C4-2B (cell line): ENCODE results near the gene GRIK4.

ENCODE experiments used
- H3K27ac ChIP-seq: fragments of 450-650 bp; 2 replicates; pipeline ENCODE4 v1.5.1; 2017
- CTCF ChIP-seq: fragments of 450-650 bp; conservative IDR thresholded peaks from 2 replicates; pipeline ENCODE4 v1.5.1; 2017; ENCODE audit warnings: mild to moderate bottlenecking
- ZFX ChIP-seq: fragments of 450-650 bp; IDR thresholded peaks from 2 replicates; pipeline ENCODE4 v1.6.1; 2017

Gene GRIK4

DNA sequence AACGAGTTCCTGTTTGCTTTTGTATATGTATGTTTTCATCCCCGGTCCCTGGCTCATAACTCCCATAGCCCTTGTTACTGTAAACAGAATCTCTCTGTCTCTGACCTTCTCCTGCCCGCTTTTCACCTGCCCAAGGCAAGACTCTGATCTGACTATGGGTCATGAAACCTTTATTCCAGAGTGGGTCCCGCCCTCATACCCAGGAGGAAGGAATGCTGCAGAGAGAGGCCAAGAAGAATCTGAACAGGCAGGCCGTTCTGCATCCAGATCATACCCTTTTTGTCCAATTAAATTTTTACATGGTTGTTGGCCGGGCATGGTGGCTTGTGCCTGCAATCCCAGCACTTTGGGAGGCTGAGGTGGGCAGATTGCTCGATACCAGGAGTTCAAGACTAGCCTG is 39.6 kb downstream of the GRIK4 start:
- no peak for TF ChIP-seq CTCF
- TF ChIP-seq ZFX: no peak
- no peak overlapping the region for H3K27ac ChIP-seq

DNA sequence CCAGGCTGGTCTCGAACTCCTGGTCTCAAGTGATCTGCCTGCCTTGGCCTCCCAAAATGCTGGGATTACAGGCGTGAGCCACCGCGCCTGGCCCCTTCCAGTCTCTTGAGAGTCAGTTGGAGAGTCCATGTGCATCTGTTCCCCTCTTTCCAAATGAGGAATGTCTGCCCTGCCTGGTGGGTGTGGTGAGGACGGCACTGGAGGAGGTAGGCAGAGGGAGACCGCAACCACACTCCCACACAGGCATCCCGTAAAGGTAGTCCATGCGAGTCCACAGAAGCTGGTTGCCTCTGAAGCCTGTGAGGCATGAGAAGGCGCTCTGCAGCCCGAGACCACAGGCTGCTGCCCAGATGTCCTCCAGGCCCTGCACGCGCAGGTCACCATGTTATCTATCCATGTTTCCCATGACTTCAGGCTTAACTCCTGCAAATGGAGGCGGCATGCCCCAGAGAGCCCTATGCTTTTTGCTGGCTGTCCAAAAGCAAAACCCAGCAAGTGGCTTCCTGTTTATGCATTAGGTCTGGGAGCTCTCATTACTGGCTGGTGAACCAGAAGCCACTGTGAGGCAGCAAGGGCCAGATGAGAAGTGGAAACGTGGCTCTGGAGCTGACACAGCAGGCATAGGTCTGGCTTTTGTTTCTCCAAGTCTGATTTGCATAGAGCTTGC is 43.4 kb downstream of the GRIK4 start:
- H3K27ac ChIP-seq: no peak overlapping the region
- TF ChIP-seq ZFX (no peak), CTCF (no peak)

GRCh38 chr11:120555433-120555773 is 43.9 kb downstream of the GRIK4 start:
- H3K27ac ChIP-seq: no peak overlapping the region
- no peak for TF ChIP-seq ZFX
- TF ChIP-seq CTCF: no peak

GRCh38 chr11:120556797-120557196 is 45.2 kb downstream of the GRIK4 start:
- no peak for TF ChIP-seq CTCF
- no peak for TF ChIP-seq ZFX
- H3K27ac ChIP-seq: no peak overlapping the region

GRCh38 chr11:120558744-120559431 is 47.3 kb downstream of the GRIK4 start:
- TF ChIP-seq CTCF (no peak), ZFX (no peak)
- H3K27ac ChIP-seq: no peak overlapping the region

DNA sequence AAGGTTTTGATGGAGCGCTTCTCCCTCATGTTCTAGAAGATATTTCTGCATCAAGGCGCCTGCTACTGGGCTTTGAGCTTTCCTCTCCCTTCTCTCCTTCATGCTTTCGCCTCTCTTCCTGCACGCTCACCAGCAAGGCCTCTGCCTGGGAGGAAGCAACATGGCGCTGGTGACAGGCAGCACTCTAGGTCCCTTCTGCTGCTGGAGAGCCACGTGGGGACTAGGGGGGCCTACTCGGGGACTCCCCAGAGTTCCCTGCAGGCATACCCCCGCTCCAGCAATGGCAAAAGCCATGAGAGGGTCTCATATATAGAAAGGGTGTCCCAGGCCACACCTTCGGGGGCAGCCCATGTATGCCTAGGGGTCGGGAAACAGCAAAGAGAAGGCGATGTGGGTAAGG is 49.7 kb downstream of the GRIK4 start:
- no peak overlapping the region for H3K27ac ChIP-seq
- TF ChIP-seq CTCF (no peak), ZFX (no peak)

DNA sequence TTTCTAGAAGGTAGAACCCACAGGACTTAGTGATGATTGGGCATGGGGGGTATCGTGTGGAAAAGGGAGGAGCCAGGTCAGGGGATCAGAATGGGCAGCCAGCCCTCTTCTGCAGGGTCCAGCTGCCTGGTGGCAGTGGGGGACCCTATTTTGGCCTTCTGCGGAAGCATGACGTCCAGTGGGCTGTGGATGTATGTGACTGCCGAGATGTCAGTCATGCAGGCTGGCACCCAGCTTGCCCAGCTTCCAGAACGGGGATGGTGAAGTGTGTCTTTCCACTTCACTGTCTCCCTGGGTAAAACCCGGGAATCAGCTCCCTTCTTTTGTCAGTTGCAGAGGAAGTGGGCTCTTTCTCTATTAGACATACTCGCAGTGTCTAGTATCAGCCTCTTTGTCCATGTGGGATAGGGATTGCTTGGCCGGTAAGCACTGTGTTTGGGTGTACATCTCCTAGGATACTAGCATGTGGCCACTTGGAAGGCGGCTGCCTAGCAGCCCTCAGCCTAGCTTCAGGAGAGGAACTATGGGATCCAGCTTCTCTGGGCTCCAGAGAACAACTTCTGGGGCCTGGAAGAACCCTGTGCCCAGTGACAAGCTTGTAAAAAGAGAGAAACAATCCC is 51.4 kb downstream of the GRIK4 start:
- TF ChIP-seq CTCF (no peak), ZFX (no peak)
- H3K27ac ChIP-seq: no peak overlapping the region
